HTR-8/SVneo (cell line): ENCODE results near the gene LRRC3C.
A peak's percentile ranks its signal among the peaks of the same experiment; 100 is the strongest.

Experiments used
- DNase-seq: peaks from one replicate; pipeline ENCODE4 v3.0.0; 2011; ENCODE audit warnings: low spot score, mixed read lengths; ENCODE audit not compliant: insufficient read length
- FAIRE-seq: peaks from 2 replicates; lab custom pipeline; 2011; peaks lifted over from hg19 to GRCh38; lab: Jason Lieb, UNC

The LRRC3C gene

GRCh38 chr17:39973496-39973895, 46.0 kb downstream of the LRRC3C start:
- peak; percentile 9 for FAIRE-seq
- no peak for DNase-seq

- DNase-seq (no peak), FAIRE-seq (no peak)
Measured at GRCh38 chr17:39974433-39974832, 46.9 kb downstream of the LRRC3C start.

- no peak for DNase-seq
- no peak for FAIRE-seq
Measured at GRCh38 chr17:39975801-39976200, 48.3 kb downstream of the LRRC3C start.

GRCh38 chr17:39979016-39979670, 51.6 kb downstream of the LRRC3C start:
- DNase-seq (peak; percentile 50), FAIRE-seq (no peak)

GRCh38 chr17:39979893-39980350, 52.4 kb downstream of the LRRC3C start:
- FAIRE-seq (peak; percentile 36), DNase-seq (peak; percentile 52)

GRCh38 chr17:39980351-39981206, 53.0 kb downstream of the LRRC3C start, which contains the start of gene PSMD3:
PSMD3 (plus strand) TSS chr17:39980807; CDS start chr17:39980971, 164 bp downstream.
- FAIRE-seq (peak; percentile 83), DNase-seq (peak; percentile 99)

- FAIRE-seq (no peak), DNase-seq (no peak)
Measured at GRCh38 chr17:39981207-39981741, 53.7 kb downstream of the LRRC3C start.

GRCh38 chr17:39981766-39982375, 54.3 kb downstream of the LRRC3C start:
- DNase-seq = no peak
- no peak for FAIRE-seq

- no peak for FAIRE-seq
- no peak for DNase-seq
Measured at GRCh38 chr17:39988206-39988810, 60.8 kb downstream of the LRRC3C start.

GRCh38 chr17:39994448-39994847, 66.9 kb downstream of the LRRC3C start:
- no peak for DNase-seq
- no peak for FAIRE-seq
